ENCODE measurements around the gene SNAP25.

Gene SNAP25

GRCh38 chr20:10308652-10309051 lies 90.0 kb downstream of the SNAP25 start:
- no peak for TF ChIP-seq CTCF (IDR thresholded peaks at IDR 0.05; ENCODE audit: low read depth, low read length, missing control alignments)
- H3K4me3 ChIP-seq (replicated peaks; ENCODE audit: low read depth, low read length), result no peak overlapping the region
- DNase-seq (ENCODE audit: extremely low read depth, low read depth), result no peak

GRCh38 chr20:10309326-10309725 lies 90.7 kb downstream of the SNAP25 start:
- H3K4me3 ChIP-seq (replicated peaks; ENCODE audit: low read depth, low read length), result no peak overlapping the region
- TF ChIP-seq CTCF (IDR thresholded peaks at IDR 0.05; ENCODE audit: low read depth, low read length, missing control alignments), result no peak
- peak; percentile 86 for DNase-seq (ENCODE audit: extremely low read depth, low read depth)

- no peak for TF ChIP-seq CTCF (IDR thresholded peaks at IDR 0.05; ENCODE audit: low read depth, low read length, missing control alignments)
- DNase-seq (ENCODE audit: extremely low read depth, low read depth), result no peak
- no peak overlapping the region for H3K4me3 ChIP-seq (replicated peaks; ENCODE audit: low read depth, low read length)
These were observed 93.5 kb downstream of the SNAP25 start for GRCh38 chr20:10312111-10312510.

- DNase-seq (ENCODE audit: extremely low read depth, low read depth), result no peak
- no peak overlapping the region for H3K4me3 ChIP-seq (replicated peaks; ENCODE audit: low read depth, low read length)
- no peak for TF ChIP-seq CTCF (IDR thresholded peaks at IDR 0.05; ENCODE audit: low read depth, low read length, missing control alignments)
These were observed 94.6 kb downstream of the SNAP25 start for GRCh38 chr20:10313215-10313614.

GRCh38 chr20:10313701-10314100 lies 95.1 kb downstream of the SNAP25 start:
- no peak for TF ChIP-seq CTCF (IDR thresholded peaks at IDR 0.05; ENCODE audit: low read depth, low read length, missing control alignments)
- no peak for DNase-seq (ENCODE audit: extremely low read depth, low read depth)
- no peak overlapping the region for H3K4me3 ChIP-seq (replicated peaks; ENCODE audit: low read depth, low read length)

- DNase-seq (ENCODE audit: extremely low read depth, low read depth), result no peak
- no peak for TF ChIP-seq CTCF (IDR thresholded peaks at IDR 0.05; ENCODE audit: low read depth, low read length, missing control alignments)
- no peak overlapping the region for H3K4me3 ChIP-seq (replicated peaks; ENCODE audit: low read depth, low read length)
These were observed 95.6 kb downstream of the SNAP25 start for GRCh38 chr20:10314198-10314597.

- no peak for DNase-seq (ENCODE audit: extremely low read depth, low read depth)
- no peak for TF ChIP-seq CTCF (IDR thresholded peaks at IDR 0.05; ENCODE audit: low read depth, low read length, missing control alignments)
- H3K4me3 ChIP-seq (replicated peaks; ENCODE audit: low read depth, low read length), result no peak overlapping the region
These were observed 96.5 kb downstream of the SNAP25 start for GRCh38 chr20:10315138-10315537.

Data from HFF-Myc (cell line).